Peyer's patch (tissue), 4 donors: Measurements from ENCODE around the gene GEN1. TPM values are rescaled to one million over a fixed set of nuclear protein-coding genes. Genes with fewer than 3 reads are reported as not detected.

Experiments
- DNase-seq, 3 donors: peaks; one replicate each; pipeline ENCODE4 v3.0.0-alpha.2; 2017 to 2019
- H3K27ac ChIP-seq, 4 donors: fragments of 200-600 bp; sonication (generic); one replicate each; pipeline ENCODE4 v1.5.1; 2016 to 2019
- H3K27me3 ChIP-seq, 2 donors: fragments of 200-600 bp; sonication (generic); one replicate each; pipeline ENCODE4 v1.5.1; 2019
- H3K36me3 ChIP-seq, 3 donors: fragments of 200-600 bp; sonication (generic); one replicate each; pipeline ENCODE4 v1.5.1; 2016 to 2019
- H3K4me1 ChIP-seq, 4 donors: fragments of 200-600 bp; sonication (generic); one replicate each; pipeline ENCODE4 v1.5.1; 2016 to 2019
- H3K4me3 ChIP-seq, 4 donors: fragments of 200-600 bp; sonication (generic); 1 replicate in 3 of 4; 2 replicates in 1 of 4; pipeline ENCODE4 v1.5.1; 2016 to 2019; ENCODE audit warnings: mild to moderate bottlenecking in 1 of 4
- H3K9me3 ChIP-seq, 4 donors: fragments of 200-600 bp; sonication (generic); one replicate each; pipeline ENCODE4 v1.5.1; 2016 to 2019; ENCODE audit warnings: mild to moderate bottlenecking in 1 of 4
- POLR2A ChIP-seq, 2 donors: fragments of 450-650 bp; IDR thresholded peaks; one replicate each; pipeline ENCODE4 v1.5.1; 2017; ENCODE audit warnings: antibody characterized with exemption in 2 of 2, mild to moderate bottlenecking in 2 of 2, moderate library complexity in 2 of 2
- total RNA-seq, 4 donors: library from RNA; depleted of rRNA; stranded (reverse); fragments of >200 nt; gene quantifications; one replicate each; pipeline ENCODE4 v1.1.0, GENCODE V29; 2016
- TF ChIP-seq, protein P1 (sequence below), 6 experiments: fragments of 450-650 bp in 4 of 6; fragments of 200-600 bp in 2 of 6; sonication (generic) in 1 of 6; IDR thresholded peaks; one replicate each; pipeline ENCODE4 v1.5.1; 2017 to 2019; ENCODE audit warnings: antibody characterized with exemption in 6 of 6, mild to moderate bottlenecking in 3 of 6, moderate library complexity in 1 of 6

Gene GEN1
- total RNA-seq, 4 donors from 2014 or later: 16.8 to 40.2 (median 22.2) TPM

DNA sequence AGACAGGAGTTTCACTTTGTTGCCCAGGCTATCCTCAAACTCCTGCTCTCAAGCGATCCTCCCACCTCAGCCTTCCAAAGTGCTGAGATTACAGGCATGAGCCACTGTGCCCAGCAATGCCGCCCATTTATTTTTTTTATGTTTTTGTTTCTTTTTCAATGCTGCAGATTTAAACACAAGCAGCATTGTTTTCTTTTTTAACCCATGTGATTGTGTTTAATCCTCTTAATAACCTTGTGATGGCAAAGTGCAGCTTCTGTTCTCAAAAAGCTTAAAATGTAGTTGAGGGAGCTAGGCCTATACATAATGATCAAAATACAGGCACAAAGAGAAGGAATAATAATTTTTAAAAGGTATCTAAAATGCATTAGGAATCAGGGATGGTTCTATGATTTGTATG lies 73.8 kb downstream of the GEN1 start:
- H3K27ac ChIP-seq: no peak overlapping the region
- H3K9me3 ChIP-seq: no peaks in the 10 kb centered on the region
- no peak for DNase-seq
- no peaks in the 10 kb centered on the region for H3K36me3 ChIP-seq
- TF ChIP-seq POLR2A (IDR thresholded peaks at IDR 0.05): no peak
- TF ChIP-seq, protein P1, sequence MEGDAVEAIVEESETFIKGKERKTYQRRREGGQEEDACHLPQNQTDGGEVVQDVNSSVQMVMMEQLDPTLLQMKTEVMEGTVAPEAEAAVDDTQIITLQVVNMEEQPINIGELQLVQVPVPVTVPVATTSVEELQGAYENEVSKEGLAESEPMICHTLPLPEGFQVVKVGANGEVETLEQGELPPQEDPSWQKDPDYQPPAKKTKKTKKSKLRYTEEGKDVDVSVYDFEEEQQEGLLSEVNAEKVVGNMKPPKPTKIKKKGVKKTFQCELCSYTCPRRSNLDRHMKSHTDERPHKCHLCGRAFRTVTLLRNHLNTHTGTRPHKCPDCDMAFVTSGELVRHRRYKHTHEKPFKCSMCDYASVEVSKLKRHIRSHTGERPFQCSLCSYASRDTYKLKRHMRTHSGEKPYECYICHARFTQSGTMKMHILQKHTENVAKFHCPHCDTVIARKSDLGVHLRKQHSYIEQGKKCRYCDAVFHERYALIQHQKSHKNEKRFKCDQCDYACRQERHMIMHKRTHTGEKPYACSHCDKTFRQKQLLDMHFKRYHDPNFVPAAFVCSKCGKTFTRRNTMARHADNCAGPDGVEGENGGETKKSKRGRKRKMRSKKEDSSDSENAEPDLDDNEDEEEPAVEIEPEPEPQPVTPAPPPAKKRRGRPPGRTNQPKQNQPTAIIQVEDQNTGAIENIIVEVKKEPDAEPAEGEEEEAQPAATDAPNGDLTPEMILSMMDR (IDR thresholded peaks at IDR 0.05): no peak
- H3K4me3 ChIP-seq: no peak overlapping the region
- peaks cover 0 to 5% (median 2%) of the 10 kb centered on the region in 4 donors for H3K4me1 ChIP-seq
- H3K27me3 ChIP-seq: no peaks in the 10 kb centered on the region

DNA sequence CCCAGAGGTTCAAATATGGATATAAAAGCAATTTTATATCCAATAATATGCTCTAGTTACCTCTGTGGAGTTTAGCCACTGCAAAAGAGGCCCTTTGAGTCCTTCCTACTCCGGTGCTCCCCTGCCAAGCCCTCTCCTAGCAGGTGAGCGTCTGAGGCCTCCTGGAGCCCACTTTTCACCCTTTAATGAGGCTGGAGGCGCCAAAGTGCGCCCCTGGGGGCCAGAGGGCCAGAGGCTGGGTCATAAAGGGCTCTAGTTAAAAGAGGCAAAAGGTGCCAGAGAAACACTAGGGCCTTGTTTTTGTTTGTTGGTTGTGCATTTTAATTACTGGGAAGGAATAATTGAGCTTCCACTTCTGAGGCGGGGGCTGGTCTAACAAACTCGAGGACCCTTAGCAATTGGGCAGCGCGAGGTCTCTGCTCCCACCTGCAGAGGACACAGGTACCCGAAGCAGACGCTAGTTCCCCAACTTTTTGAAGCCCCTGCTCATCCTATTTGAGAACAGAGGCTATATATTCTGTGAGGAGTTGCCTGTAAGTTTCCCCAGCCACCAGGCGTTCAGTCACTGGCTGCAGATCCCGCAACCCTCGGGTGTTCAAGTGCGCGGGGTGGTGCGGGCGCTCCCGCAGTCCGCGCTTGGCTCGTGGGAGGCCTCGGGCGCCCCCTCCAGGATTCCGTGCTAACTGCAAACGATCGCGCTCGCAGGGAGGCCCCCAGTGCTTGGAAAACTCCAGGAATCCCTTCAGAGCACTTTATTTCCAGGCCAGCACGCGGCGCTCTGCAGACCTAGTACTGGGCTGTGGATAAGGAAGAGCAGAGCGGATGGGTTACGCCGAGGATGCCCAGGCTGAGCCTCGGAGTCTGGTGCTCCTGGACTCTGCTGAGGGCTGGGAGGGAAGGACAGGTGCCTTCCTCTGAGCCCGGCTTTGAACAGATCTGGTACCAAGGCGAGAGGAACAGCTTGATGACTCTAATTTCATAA lies 76.4 kb downstream of the GEN1 start:
- Histone ChIP-seq H3K27me3 (no peaks in the 10 kb centered on the region), H3K27ac (no peak overlapping the region), H3K9me3 (no peaks in the 10 kb centered on the region), H3K4me3 (peak overlapping the region in 2 of 4 donors; percentile 10 to 43), H3K36me3 (no peaks in the 10 kb centered on the region), H3K4me1 (peaks cover 0 to 5% (median 2%) of the 10 kb centered on the region in 4 donors)
- DNase-seq: peak; percentile 30 to 82 (median 73)
- TF ChIP-seq POLR2A (IDR thresholded peaks at IDR 0.05): no peak
- TF ChIP-seq, protein P1 (IDR thresholded peaks at IDR 0.05): peak in 5 of 6 experiments; percentile 53 to 80 (median 76)

DNA sequence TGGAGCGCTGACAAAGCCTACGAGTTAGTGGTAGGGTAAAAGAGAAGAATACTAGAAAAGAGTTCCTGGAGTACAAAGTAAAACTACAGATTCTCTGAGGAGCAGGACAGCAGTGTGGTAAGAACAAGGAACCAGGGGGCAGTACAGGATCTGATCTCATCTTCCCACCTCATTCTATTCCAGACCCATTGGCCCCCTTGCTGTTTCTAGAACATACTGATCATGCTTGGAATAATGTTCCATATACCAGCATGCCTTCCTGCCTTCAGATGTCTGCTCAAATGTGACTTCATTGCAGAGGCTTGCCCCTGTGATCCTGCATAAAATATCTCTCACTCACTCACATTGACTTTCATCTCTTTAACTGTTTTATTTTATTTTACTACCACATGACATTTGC lies 81.6 kb downstream of the GEN1 start:
- no peaks in the 10 kb centered on the region for H3K9me3 ChIP-seq
- peaks cover 0 to 2% (median under 1%) of the 10 kb centered on the region in 4 donors for H3K4me1 ChIP-seq
- H3K4me3 ChIP-seq: no peak overlapping the region
- TF ChIP-seq, protein P1 (IDR thresholded peaks at IDR 0.05): no peak
- no peak for TF ChIP-seq POLR2A (IDR thresholded peaks at IDR 0.05)
- no peak overlapping the region for H3K27ac ChIP-seq
- no peaks in the 10 kb centered on the region for H3K36me3 ChIP-seq
- DNase-seq: no peak
- H3K27me3 ChIP-seq: no peaks in the 10 kb centered on the region

Other genes with a start within 250 kb of the GEN1 start
- not detected for gene RAD51AP2, start 235.7 kb upstream of the GEN1 start, total RNA-seq
- gene VSNL1, start 213.4 kb upstream of the GEN1 start, total RNA-seq: not detected
- 10 to 100 TPM; 31.0 to 53.6 (median 39.1) TPM for gene SMC6, start 328 bp upstream of the GEN1 start, total RNA-seq
- not detected for gene MSGN1, start 62.3 kb downstream of the GEN1 start, total RNA-seq
- gene KCNS3, start 124.5 kb downstream of the GEN1 start, total RNA-seq: 10 to 100 TPM in 3 of 4 donors, 1 to 10 TPM in 1; 1.6 to 76.7 (median 12.7) TPM